ENCODE data around the gene VARS1. TPM values are rescaled to one million over a fixed set of nuclear protein-coding genes. Genes with fewer than 3 reads are reported as not detected.

VARS1 gene
- total and polyA plus RNA-seq, 2 of the 4 experiments (the other 2 are of a cell fraction): 41.2 to 42.0 TPM

GRCh38 chr6:31769684-31770371 is 25.7 kb downstream of the VARS1 start:
- intact Hi-C loops (cut with micrococcal nuclease): no loop called here
- no TSS peak for BruUV-seq (replicated peaks)
- H2BK20ac ChIP-seq (ENCODE audit: low read depth, low read length): no peak overlapping the region
- H3K4me1 ChIP-seq (ENCODE audit: control insufficient read depth, insufficient read depth, low read length): no peaks in the 10 kb centered on the region
- H3K9me1 ChIP-seq (ENCODE audit: insufficient read depth, low read length): peaks cover 3% of the 10 kb centered on the region; the same call in 1 of the 2 replicates
- ChIA-PET POLR2A (ENCODE audit: unreplicated experiment) (no interaction called here), CTCF (interaction anchor here (0.5 to 1.6 kb wide), 7 partner anchors 17 to 50 kb away, joined by 3 to 7 read pairs (median 5); no protein-coding TSS in a partner anchor)
- WGBS, 2 experiments (ENCODE audit: extremely low coverage in 2 of 2, insufficient read length in 1 of 2): 76% methylated on average over 2 of the region's 12 CpGs; no CpG with 5 or more reads in 1 of the 2 experiments
- H3K79me1 ChIP-seq (ENCODE audit: low read depth in 1 of 2, low read length in 2 of 2): no peaks in the 10 kb centered on the region
- dilution Hi-C loops (cut with HindIII; ENCODE audit: low sequenced_read_pairs, unreplicated experiment): no loop called here
- H3K9me3 ChIP-seq (ENCODE audit: control insufficient read depth, insufficient read depth, low read length): no peaks in the 10 kb centered on the region
- peak overlapping the region; percentile 48 for H2AK9ac ChIP-seq (replicated peaks; ENCODE audit: low read depth, low read length, poor library complexity)
- H4K8ac ChIP-seq (ENCODE audit: low read depth in 2 of 2, low read length in 2 of 2): no peak overlapping the region
- no peak overlapping the region for H4K5ac ChIP-seq (ENCODE audit: low read depth, low read length)
- H3K4ac ChIP-seq (ENCODE audit: low read depth, low read length): no peak overlapping the region; the same call in 1 of the 2 replicates
- no peak overlapping the region for H3K23ac ChIP-seq (ENCODE audit: low read depth, low read length)
- H3K27ac ChIP-seq (ENCODE audit: insufficient read depth, low read length): no peak overlapping the region
- H2AFZ ChIP-seq (replicated peaks; ENCODE audit: low read length, poor library complexity): no peak overlapping the region
- no peaks in the 10 kb centered on the region for H4K20me1 ChIP-seq (ENCODE audit: insufficient read depth, low read length)
- no peak overlapping the region for H3K4me3 ChIP-seq (ENCODE audit: insufficient read depth, low read depth, low read length)
- no peak overlapping the region for H3K18ac ChIP-seq (ENCODE audit: low read depth, low read length)
- in situ Hi-C loops (cut with MboI; ENCODE audit: low sequenced_read_pairs): no loop called here
- H3K14ac ChIP-seq (replicated peaks; ENCODE audit: low read depth, low read length): no peak overlapping the region
- H4K91ac ChIP-seq (ENCODE audit: insufficient read depth, low read depth, low read length): no peak overlapping the region
- ATAC-seq (ENCODE audit: low read depth) (peak; percentile 69), DNase-seq (peak; percentile 31)
- H2BK120ac ChIP-seq (ENCODE audit: low read depth, low read length): no peak overlapping the region
- no peak overlapping the region for H2BK5ac ChIP-seq (ENCODE audit: low read depth, low read length, poor library complexity, severe bottlenecking)
- H3K56ac ChIP-seq (ENCODE audit: extremely low read depth, insufficient read depth, low read length): no peak overlapping the region
- TF ChIP-seq SMC3 (IDR thresholded peaks at IDR 0.05; ENCODE audit: low read depth, low read length): peak; percentile 74
- no peak for TF ChIP-seq ELK1 (IDR thresholded peaks at IDR 0.05; ENCODE audit: borderline replicate concordance, low read depth, low read length)
- TF ChIP-seq MAZ (IDR thresholded peaks at IDR 0.05; ENCODE audit: borderline replicate concordance, low read depth, low read length): peak; percentile 72; the same call in 1 of the 2 replicates
- no peak for TF ChIP-seq FOS (IDR thresholded peaks at IDR 0.05; ENCODE audit: low read depth, low read length)
- peak; percentile 74 for TF ChIP-seq CTCF (conservative IDR thresholded peaks at IDR 0.05; ENCODE audit: low read depth, low read length)
- TF ChIP-seq RAD21 (IDR thresholded peaks at IDR 0.05; ENCODE audit: low read length): peak; percentile 66
- no peak overlapping the region; the same call in 2 of the 3 replicates for H2BK15ac ChIP-seq (ENCODE audit: low read depth, low read length)
- H3K36me3 ChIP-seq (ENCODE audit: control insufficient read depth, insufficient read depth, low read length): no peaks in the 10 kb centered on the region
- H3K27me3 ChIP-seq (ENCODE audit: control insufficient read depth, insufficient read depth, low read length): no peaks in the 10 kb centered on the region
- H2AK5ac ChIP-seq (ENCODE audit: low read depth, low read length): peak overlapping the region; percentile 48; the same call in 1 of the 2 replicates
- H3K9ac ChIP-seq (ENCODE audit: low read depth, low read length): no peak overlapping the region
- no peak overlapping the region for H3K4me2 ChIP-seq (ENCODE audit: low read depth, low read length)

Measured in IMR-90 (cell line).